Osteocyte (in vitro differentiated cells): Measurements from ENCODE around the gene IL1RAPL1. TPM values are rescaled to one million over a fixed set of nuclear protein-coding genes. Genes with fewer than 3 reads are reported as not detected.

Source experiments
- DNase-seq: peaks from one replicate; pipeline ENCODE4 v3.0.0; 2021; ENCODE audit warnings: mixed read lengths; ENCODE audit not compliant: unreplicated experiment; ENCODE audit errors: extremely low spot score
- H3K27ac Mint-ChIP-seq: one replicate; pipeline ENCODE4 v1.8.0; 2021; ENCODE audit warnings: mild to moderate bottlenecking, mixed read lengths; ENCODE audit not compliant: unreplicated experiment
- H3K27me3 Mint-ChIP-seq: one replicate; pipeline ENCODE4 v1.8.0; 2021; ENCODE audit warnings: mixed read lengths; ENCODE audit not compliant: unreplicated experiment
- H3K36me3 Mint-ChIP-seq: one replicate; pipeline ENCODE4 v1.8.0; 2021; ENCODE audit warnings: mixed read lengths; ENCODE audit not compliant: unreplicated experiment
- H3K4me1 Mint-ChIP-seq: one replicate; pipeline ENCODE4 v1.8.0; 2021; ENCODE audit warnings: mixed read lengths; ENCODE audit not compliant: unreplicated experiment
- H3K4me3 Mint-ChIP-seq: one replicate; pipeline ENCODE4 v1.8.0; 2021; ENCODE audit warnings: mild to moderate bottlenecking, moderate library complexity, mixed read lengths; ENCODE audit not compliant: unreplicated experiment
- H3K9me3 Mint-ChIP-seq: one replicate; pipeline ENCODE4 v1.8.0; 2021; ENCODE audit warnings: mixed read lengths; ENCODE audit not compliant: unreplicated experiment
- CTCF ChIP-seq: fragments of 200-600 bp; sonication (generic); IDR thresholded peaks from 2 replicates; pipeline ENCODE4 v1.5.0; 2021; ENCODE audit warnings: antibody characterized with exemption, mild to moderate bottlenecking, moderate library complexity
- total RNA-seq: library from RNA; stranded (reverse); gene quantifications from 2 replicates; pipeline ENCODE4 v1.2.1, GENCODE V29; 2021

IL1RAPL1 gene
- total RNA-seq, 1 donor from 2014 or later: not detected

- TF ChIP-seq CTCF: no peak
- Mint-ChIP-seq H3K27me3 (no peaks in the 10 kb centered on the region), H3K4me3 (no peak overlapping the region), H3K9me3 (peaks cover 20% of the 10 kb centered on the region), H3K27ac (no peak overlapping the region), H3K4me1 (no peaks in the 10 kb centered on the region), H3K36me3 (no peaks in the 10 kb centered on the region)
- no peak for DNase-seq
Measured at GRCh38 chrX:28718450-28718849, 131.2 kb downstream of the IL1RAPL1 start.

- Mint-ChIP-seq H3K27ac (no peak overlapping the region), H3K4me1 (no peaks in the 10 kb centered on the region), H3K4me3 (no peak overlapping the region), H3K36me3 (no peaks in the 10 kb centered on the region), H3K9me3 (peaks cover 28% of the 10 kb centered on the region), H3K27me3 (no peaks in the 10 kb centered on the region)
- DNase-seq: no peak
- no peak for TF ChIP-seq CTCF
Measured at GRCh38 chrX:28719620-28720019, 132.4 kb downstream of the IL1RAPL1 start.

- no peak overlapping the region for H3K4me3 Mint-ChIP-seq
- no peaks in the 10 kb centered on the region for H3K36me3 Mint-ChIP-seq
- TF ChIP-seq CTCF: no peak
- peaks cover 10% of the 10 kb centered on the region for H3K9me3 Mint-ChIP-seq
- H3K4me1 Mint-ChIP-seq: no peaks in the 10 kb centered on the region
- no peak overlapping the region for H3K27ac Mint-ChIP-seq
- DNase-seq: no peak
- no peaks in the 10 kb centered on the region for H3K27me3 Mint-ChIP-seq
Measured at GRCh38 chrX:28752330-28752729, 165.1 kb downstream of the IL1RAPL1 start.

- DNase-seq: no peak
- Mint-ChIP-seq H3K9me3 (no peaks in the 10 kb centered on the region), H3K36me3 (no peaks in the 10 kb centered on the region), H3K27me3 (no peaks in the 10 kb centered on the region), H3K4me1 (no peaks in the 10 kb centered on the region), H3K4me3 (no peak overlapping the region), H3K27ac (no peak overlapping the region)
- no peak for TF ChIP-seq CTCF
Measured at GRCh38 chrX:28756175-28756574, 168.9 kb downstream of the IL1RAPL1 start.

- no peaks in the 10 kb centered on the region for H3K36me3 Mint-ChIP-seq
- DNase-seq: no peak
- no peak overlapping the region for H3K27ac Mint-ChIP-seq
Measured at GRCh38 chrX:28756647-28757046, 169.4 kb downstream of the IL1RAPL1 start.

More at GRCh38 chrX:28756647-28757046, 169.4 kb downstream of the IL1RAPL1 start:
- Mint-ChIP-seq H3K4me3 (no peak overlapping the region), H3K27me3 (no peaks in the 10 kb centered on the region), H3K4me1 (no peaks in the 10 kb centered on the region), H3K9me3 (no peaks in the 10 kb centered on the region)
- TF ChIP-seq CTCF: no peak
